Neural cell (in vitro differentiated cells): ENCODE data around the gene CASTOR2. TPM values are rescaled to one million over a fixed set of nuclear protein-coding genes. Genes with fewer than 3 reads are reported as not detected.

ENCODE experiments used
- H2AFZ ChIP-seq: fragments of 200-600, 300-800 bp; sonication (generic), shearing (Covaris generic); 2 replicates; pipeline ENCODE4 v1.6.0; 2014; ENCODE audit warnings: low read depth, mild to moderate bottlenecking, antibody characterized with exemption, low read length, moderate library complexity
- H3F3A ChIP-seq: fragments of 200-600 bp; shearing (Covaris generic); 2 replicates; pipeline ENCODE4 v1.6.1; 2016; ENCODE audit warnings: mild to moderate bottlenecking, moderate library complexity, mixed read lengths, antibody characterized with exemption, low read length; ENCODE audit not compliant: insufficient read depth, poor library complexity, severe bottlenecking
- H3K27ac ChIP-seq: fragments of 200-600, 300-800 bp; sonication (generic), shearing (Covaris generic); 2 replicates; pipeline ENCODE4 v1.5.1; 2014; ENCODE audit warnings: mild to moderate bottlenecking, low read length, moderate library complexity
- H3K27me3 ChIP-seq: fragments of 300-800, 200-600 bp; sonication (generic), shearing (Covaris generic); 2 replicates; pipeline ENCODE4 v1.6.0; 2014; ENCODE audit warnings: mild to moderate bottlenecking, low read depth, low read length, moderate library complexity; ENCODE audit not compliant: insufficient read depth
- H3K36me3 ChIP-seq: fragments of 300-800, 200-600 bp; sonication (generic), shearing (Covaris generic); 2 replicates; pipeline ENCODE4 v1.5.1; 2014; ENCODE audit warnings: mild to moderate bottlenecking, antibody characterized with exemption, low read length, moderate library complexity; ENCODE audit not compliant: insufficient read depth
- H3K4me2 ChIP-seq: fragments of 300-800, 200-600 bp; sonication (generic), shearing (Covaris generic); 2 replicates; pipeline ENCODE4 v1.6.0; 2014; ENCODE audit warnings: mild to moderate bottlenecking, low read length
- H3K4me3 ChIP-seq: fragments of 300-800, 200-600 bp; sonication (generic), shearing (Covaris generic); 2 replicates; pipeline ENCODE4 v1.5.1; 2014; ENCODE audit warnings: mild to moderate bottlenecking, low read length, moderate library complexity
- H3K79me2 ChIP-seq: fragments of 200-600 bp; shearing (Covaris generic); replicated peaks from 2 replicates; pipeline ENCODE4 v1.6.0; 2014; ENCODE audit warnings: mild to moderate bottlenecking, low read length, moderate library complexity; ENCODE audit not compliant: insufficient read depth
- H3K9ac ChIP-seq: fragments of 300-800, 200-600 bp; sonication (generic), shearing (Covaris generic); 2 replicates; pipeline ENCODE4 v1.6.1; 2016; ENCODE audit warnings: mild to moderate bottlenecking, low read length, mixed read lengths
- H3K9me2 ChIP-seq: fragments of 200-600 bp; shearing (Covaris generic); 2 replicates; pipeline ENCODE4 v1.6.1; 2016; ENCODE audit warnings: mild to moderate bottlenecking, low read length, mixed read lengths; ENCODE audit not compliant: insufficient read depth
- H3K9me3 ChIP-seq: fragments of 200-600, 300-800 bp; sonication (generic), shearing (Covaris generic); 2 replicates; pipeline ENCODE4 v1.6.1; 2016; ENCODE audit warnings: mild to moderate bottlenecking, mixed run types, low read length, moderate library complexity, mixed read lengths
- H4K20me1 ChIP-seq: fragments of 200-600 bp; shearing (Covaris generic); 2 replicates; pipeline ENCODE4 v1.6.1; 2016; ENCODE audit warnings: mild to moderate bottlenecking, mixed run types; ENCODE audit not compliant: insufficient read depth
- CTCF ChIP-seq: fragments of 450-650 bp; IDR thresholded peaks from 2 replicates; pipeline ENCODE4 v1.5.1; 2014; ENCODE audit warnings: antibody characterized with exemption, mild to moderate bottlenecking, moderate library complexity; ENCODE audit not compliant: poor library complexity, severe bottlenecking
- EP300 ChIP-seq: fragments of 450-650 bp; conservative IDR thresholded peaks from 2 replicates; pipeline ENCODE4 v1.6.1; 2014; ENCODE audit warnings: antibody characterized with exemption, mild to moderate bottlenecking, moderate library complexity; ENCODE audit not compliant: poor library complexity, severe bottlenecking
- MXI1 ChIP-seq: fragments of 450-650 bp; conservative IDR thresholded peaks from 2 replicates; pipeline ENCODE4 v1.6.1; 2014; ENCODE audit warnings: antibody characterized with exemption, mild to moderate bottlenecking; ENCODE audit not compliant: poor library complexity, severe bottlenecking
- POLR2AphosphoS5 ChIP-seq: IDR thresholded peaks from 2 replicates; pipeline ENCODE4 v1.6.1; 2012
- SMC3 ChIP-seq: fragments of 450-650 bp; conservative IDR thresholded peaks from 2 replicates; pipeline ENCODE4 v1.6.1; 2014; ENCODE audit warnings: antibody characterized with exemption, mild to moderate bottlenecking, moderate library complexity; ENCODE audit not compliant: poor library complexity
- TAF1 ChIP-seq: IDR thresholded peaks from 2 replicates; pipeline ENCODE4 v1.6.1; 2012; ENCODE audit warnings: low read depth
- polyA plus RNA-seq: library from polyadenylated mRNA; depleted of rRNA; stranded (reverse); fragments of >200 nt; gene quantifications from 2 replicates; pipeline ENCODE4 v1.2.3, GENCODE V29; 2014
- TF ChIP-seq, protein P1 (sequence below): IDR thresholded peaks from 2 replicates; pipeline ENCODE4 v1.6.1; 2012; ENCODE audit warnings: borderline replicate concordance

The CASTOR2 gene
- polyA plus RNA-seq, 1 donor from 2014 or later: 13.7 TPM

DNA sequence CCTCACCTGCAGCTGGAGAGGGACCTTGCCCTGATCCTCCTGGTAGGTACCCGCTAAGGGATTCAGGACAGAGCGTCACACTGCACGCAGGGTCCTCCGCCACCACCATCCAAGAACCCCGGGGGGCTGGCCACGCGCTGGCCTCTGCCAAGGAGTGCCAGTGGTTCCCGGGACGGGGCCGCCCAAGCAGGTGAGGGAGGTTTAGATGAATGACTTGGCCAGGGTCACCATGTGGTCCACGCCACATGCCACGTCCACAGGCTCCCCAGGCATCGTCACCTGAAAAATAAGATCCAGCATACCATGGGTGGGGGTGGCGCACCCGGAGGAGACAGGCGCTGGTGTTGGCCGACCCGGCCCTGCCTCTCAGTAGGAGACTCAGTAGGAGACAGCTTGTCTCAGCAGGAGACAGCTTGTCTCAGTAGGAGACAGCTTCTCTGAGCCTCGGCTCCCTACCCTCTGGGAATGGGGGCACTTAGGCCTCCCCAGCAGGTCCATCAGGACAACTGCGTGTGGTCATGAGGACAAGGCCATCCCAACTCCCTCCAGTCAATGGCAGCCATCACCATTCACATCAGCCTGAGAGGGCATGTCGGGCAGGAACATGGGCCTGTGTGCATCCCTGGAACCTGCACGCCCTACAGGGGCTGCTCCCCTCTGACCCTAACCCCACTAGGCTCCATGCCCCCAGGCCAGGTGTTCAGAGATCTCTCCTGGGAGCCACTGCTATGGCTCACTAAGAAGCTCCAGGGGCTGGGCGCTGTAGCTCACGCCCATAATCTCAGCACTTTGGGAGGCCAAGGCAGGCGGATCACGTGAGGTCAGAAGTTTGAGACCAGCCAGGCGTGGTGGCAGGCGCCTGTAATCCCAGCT is 78.6 kb downstream of the CASTOR2 start:
- no peak overlapping the region for H2AFZ ChIP-seq
- H3K36me3 ChIP-seq: no peaks in the 10 kb centered on the region
- H4K20me1 ChIP-seq: no peaks in the 10 kb centered on the region
- H3K4me3 ChIP-seq: no peak overlapping the region
- TF ChIP-seq MXI1: no peak
- TF ChIP-seq EP300: no peak
- no peak for TF ChIP-seq SMC3
- no peaks in the 10 kb centered on the region for H3K79me2 ChIP-seq
- no peak overlapping the region for H3K4me2 ChIP-seq
- no peak overlapping the region for H3K9ac ChIP-seq
- H3K27me3 ChIP-seq: no peaks in the 10 kb centered on the region
- H3K9me3 ChIP-seq: no peaks in the 10 kb centered on the region
- H3K9me2 ChIP-seq: no peaks in the 10 kb centered on the region
- H3K27ac ChIP-seq: no peak overlapping the region
- H3F3A ChIP-seq: no peaks in the 10 kb centered on the region

GRCh38 chr7:75045881-75046280 is 81.4 kb downstream of the CASTOR2 start:
- TF ChIP-seq TAF1: no peak
- TF ChIP-seq POLR2AphosphoS5: no peak
- TF ChIP-seq, protein P1, sequence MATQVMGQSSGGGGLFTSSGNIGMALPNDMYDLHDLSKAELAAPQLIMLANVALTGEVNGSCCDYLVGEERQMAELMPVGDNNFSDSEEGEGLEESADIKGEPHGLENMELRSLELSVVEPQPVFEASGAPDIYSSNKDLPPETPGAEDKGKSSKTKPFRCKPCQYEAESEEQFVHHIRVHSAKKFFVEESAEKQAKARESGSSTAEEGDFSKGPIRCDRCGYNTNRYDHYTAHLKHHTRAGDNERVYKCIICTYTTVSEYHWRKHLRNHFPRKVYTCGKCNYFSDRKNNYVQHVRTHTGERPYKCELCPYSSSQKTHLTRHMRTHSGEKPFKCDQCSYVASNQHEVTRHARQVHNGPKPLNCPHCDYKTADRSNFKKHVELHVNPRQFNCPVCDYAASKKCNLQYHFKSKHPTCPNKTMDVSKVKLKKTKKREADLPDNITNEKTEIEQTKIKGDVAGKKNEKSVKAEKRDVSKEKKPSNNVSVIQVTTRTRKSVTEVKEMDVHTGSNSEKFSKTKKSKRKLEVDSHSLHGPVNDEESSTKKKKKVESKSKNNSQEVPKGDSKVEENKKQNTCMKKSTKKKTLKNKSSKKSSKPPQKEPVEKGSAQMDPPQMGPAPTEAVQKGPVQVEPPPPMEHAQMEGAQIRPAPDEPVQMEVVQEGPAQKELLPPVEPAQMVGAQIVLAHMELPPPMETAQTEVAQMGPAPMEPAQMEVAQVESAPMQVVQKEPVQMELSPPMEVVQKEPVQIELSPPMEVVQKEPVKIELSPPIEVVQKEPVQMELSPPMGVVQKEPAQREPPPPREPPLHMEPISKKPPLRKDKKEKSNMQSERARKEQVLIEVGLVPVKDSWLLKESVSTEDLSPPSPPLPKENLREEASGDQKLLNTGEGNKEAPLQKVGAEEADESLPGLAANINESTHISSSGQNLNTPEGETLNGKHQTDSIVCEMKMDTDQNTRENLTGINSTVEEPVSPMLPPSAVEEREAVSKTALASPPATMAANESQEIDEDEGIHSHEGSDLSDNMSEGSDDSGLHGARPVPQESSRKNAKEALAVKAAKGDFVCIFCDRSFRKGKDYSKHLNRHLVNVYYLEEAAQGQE: no peak
- TF ChIP-seq MXI1: no peak
- TF ChIP-seq SMC3: no peak
- no peak for TF ChIP-seq CTCF
- H3K79me2 ChIP-seq: no peaks in the 10 kb centered on the region
- no peaks in the 10 kb centered on the region for H3F3A ChIP-seq
- no peak overlapping the region for H3K4me3 ChIP-seq
- H2AFZ ChIP-seq: no peak overlapping the region
- no peaks in the 10 kb centered on the region for H3K36me3 ChIP-seq
- no peak overlapping the region for H3K9ac ChIP-seq
- H3K9me3 ChIP-seq: no peaks in the 10 kb centered on the region
- no peaks in the 10 kb centered on the region for H3K27me3 ChIP-seq
- no peaks in the 10 kb centered on the region for H3K9me2 ChIP-seq
- no peak overlapping the region for H3K4me2 ChIP-seq
- no peaks in the 10 kb centered on the region for H4K20me1 ChIP-seq
- no peak overlapping the region for H3K27ac ChIP-seq
